Neural progenitor cell (in vitro differentiated cells): ENCODE results near the gene PUS7L.

Experiments
- EZH2 ChIP-seq: fragments of 200-600 bp; sonication (generic); IDR thresholded peaks from 2 replicates; pipeline ENCODE4 v1.6.1; 2017; ENCODE audit warnings: antibody characterized with exemption, mild to moderate bottlenecking, moderate library complexity
- EZH2phosphoT487 ChIP-seq: fragments of 200-600 bp; sonication (generic); IDR thresholded peaks from 2 replicates; pipeline ENCODE4 v1.6.1; 2017; ENCODE audit warnings: antibody characterized with exemption
- TF ChIP-seq, protein P1 (sequence below): fragments of 200-600 bp; sonication (generic); IDR thresholded peaks from 2 replicates; pipeline ENCODE4 v1.5.1; 2017; ENCODE audit warnings: antibody characterized with exemption, mild to moderate bottlenecking

DNA sequence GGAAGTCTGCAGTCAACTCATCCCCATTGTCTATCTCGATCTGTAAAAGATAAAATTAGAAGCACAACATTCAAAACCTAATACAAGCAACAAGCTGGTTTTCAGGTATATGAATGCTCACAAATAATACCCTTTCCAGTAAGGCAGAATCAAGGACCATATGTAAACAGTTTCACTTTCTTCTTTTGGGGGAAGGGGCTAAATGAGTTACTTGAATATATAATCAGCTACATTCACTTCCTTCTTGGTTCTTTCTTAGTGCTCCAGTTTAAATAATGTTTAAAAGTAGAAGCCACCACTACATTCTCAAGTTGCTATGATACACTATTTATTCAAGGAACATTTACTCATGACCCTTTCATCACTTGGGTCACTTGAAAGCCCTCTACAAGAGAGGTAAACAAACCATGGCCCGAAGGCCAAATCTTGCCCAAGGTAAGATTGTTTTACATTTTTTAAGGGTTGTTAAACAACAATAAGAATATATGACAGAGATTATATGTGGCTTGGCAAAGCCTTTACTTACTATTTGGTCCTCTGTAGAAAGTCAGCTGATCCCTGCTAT is 37.2 kb upstream of the PUS7L start:
- TF ChIP-seq, protein P1, sequence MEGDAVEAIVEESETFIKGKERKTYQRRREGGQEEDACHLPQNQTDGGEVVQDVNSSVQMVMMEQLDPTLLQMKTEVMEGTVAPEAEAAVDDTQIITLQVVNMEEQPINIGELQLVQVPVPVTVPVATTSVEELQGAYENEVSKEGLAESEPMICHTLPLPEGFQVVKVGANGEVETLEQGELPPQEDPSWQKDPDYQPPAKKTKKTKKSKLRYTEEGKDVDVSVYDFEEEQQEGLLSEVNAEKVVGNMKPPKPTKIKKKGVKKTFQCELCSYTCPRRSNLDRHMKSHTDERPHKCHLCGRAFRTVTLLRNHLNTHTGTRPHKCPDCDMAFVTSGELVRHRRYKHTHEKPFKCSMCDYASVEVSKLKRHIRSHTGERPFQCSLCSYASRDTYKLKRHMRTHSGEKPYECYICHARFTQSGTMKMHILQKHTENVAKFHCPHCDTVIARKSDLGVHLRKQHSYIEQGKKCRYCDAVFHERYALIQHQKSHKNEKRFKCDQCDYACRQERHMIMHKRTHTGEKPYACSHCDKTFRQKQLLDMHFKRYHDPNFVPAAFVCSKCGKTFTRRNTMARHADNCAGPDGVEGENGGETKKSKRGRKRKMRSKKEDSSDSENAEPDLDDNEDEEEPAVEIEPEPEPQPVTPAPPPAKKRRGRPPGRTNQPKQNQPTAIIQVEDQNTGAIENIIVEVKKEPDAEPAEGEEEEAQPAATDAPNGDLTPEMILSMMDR: no peak
- no peak for TF ChIP-seq EZH2phosphoT487
- TF ChIP-seq EZH2: no peak
